GM21786 (cell line): ENCODE data around the gene PIAS2.
"Not testable (repeated sequence)": the region's sequence is repeated elsewhere in the genome, so short reads cannot be mapped to it uniquely, and the experiment has no call there.

Experiments
- ATAC-seq: cut with Tn5 transposase; IDR thresholded peaks from one replicate; pipeline ENCODE4 v1.9.1; 2021; ENCODE audit not compliant: unreplicated experiment

The PIAS2 gene

DNA sequence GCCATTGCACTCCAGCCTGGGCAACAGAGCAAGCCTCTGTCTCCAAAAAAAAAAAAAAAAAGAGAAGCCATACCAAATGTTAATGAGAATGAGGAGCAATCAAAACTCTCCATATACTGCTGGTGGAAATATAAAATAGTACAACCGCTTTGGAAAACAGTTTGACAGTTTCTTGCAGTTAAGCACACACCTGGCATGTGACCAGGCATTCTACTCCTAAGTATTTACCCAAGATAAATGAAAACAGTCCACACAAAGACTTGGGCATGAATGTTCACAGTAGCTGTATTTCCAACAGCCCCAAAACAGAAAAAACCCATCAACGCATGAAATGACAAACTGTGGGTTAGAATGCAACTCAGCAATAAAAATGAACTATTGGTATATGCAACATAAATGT, 84.5 kb downstream of the PIAS2 start:
- ATAC-seq = no peak

GRCh38 chr18:46832422-46832821, 84.9 kb downstream of the PIAS2 start:
- not testable (repeated sequence) for ATAC-seq

DNA sequence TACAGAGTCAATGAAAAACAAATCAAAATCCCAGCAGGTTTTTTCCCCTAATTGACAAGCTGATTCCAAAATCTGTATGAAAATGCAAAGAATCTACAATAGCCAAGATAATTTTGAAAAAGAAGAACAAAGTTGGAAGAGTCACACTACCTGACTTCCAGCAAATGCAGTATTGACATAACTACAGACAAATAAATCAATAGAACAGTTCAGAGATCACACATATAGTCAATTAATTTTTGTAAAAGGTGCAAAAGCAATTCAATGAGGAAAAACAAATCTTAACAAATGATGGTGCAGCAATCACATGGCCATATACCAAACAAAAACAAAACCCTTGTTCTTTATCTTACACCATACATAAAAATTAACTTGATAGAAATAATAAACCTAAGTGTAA, 85.9 kb downstream of the PIAS2 start:
- ATAC-seq = no peak

DNA sequence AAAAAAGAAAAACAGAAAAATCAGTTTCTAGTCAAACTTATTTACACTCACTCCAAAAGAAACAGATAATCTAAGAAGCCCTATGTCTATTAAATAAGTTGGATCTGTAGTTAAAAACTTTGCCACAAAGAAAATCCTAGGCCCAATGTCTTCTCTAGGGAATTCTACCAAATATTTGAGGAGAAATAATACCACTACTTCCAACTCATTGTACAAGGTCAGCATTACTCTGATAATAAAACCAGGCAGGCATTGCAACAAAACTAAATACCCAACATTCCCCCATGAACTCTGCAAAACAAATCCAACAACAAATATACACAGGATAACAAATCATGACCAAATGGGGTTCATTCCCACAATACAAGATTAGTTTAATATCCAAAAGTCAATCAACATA, 86.7 kb downstream of the PIAS2 start:
- no peak for ATAC-seq

GRCh38 chr18:46829947-46830346, 87.4 kb downstream of the PIAS2 start:
- no peak for ATAC-seq

GRCh38 chr18:46829531-46829930, 87.8 kb downstream of the PIAS2 start:
- ATAC-seq = no peak

GRCh38 chr18:46821856-46822711, 95.2 kb downstream of the PIAS2 start:
- no peak for ATAC-seq

DNA sequence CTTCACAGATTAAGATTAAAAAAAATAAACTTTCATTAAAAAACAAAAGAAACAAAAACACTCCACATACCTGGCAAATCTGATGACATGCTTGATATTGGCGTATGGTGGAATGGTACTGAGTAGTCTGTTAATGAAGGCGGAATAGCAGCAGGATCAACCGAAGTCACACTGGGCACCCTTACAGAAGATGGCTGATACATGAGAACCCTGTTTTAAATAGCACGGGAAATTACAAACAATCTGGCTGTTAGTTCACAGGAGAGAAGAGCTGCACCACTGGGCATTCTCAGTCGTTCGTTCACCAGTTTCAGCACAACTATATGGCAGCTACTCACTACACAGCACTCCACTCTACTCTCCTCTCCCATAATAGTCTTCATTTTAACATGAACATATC, 96.4 kb downstream of the PIAS2 start:
- ATAC-seq = no peak

DNA sequence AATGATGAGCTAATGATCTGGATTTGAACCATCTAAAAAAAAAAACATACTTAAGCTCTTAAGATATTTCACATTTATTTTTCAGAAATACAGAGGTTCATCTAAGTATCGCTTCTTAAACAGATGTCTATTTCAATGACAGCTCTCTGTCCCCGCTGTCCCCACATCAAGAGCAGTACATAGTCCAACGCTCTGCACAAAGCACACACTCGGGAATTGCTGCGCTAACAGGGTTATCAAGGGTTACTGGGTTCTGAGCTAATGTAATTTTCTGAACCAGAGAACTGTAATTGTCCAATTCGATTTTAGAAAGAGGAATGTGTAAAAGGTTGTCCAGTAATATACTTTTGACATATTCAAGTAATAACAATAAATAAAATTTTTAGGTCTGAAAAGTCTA, 101.6 kb downstream of the PIAS2 start:
- ATAC-seq = no peak

DNA sequence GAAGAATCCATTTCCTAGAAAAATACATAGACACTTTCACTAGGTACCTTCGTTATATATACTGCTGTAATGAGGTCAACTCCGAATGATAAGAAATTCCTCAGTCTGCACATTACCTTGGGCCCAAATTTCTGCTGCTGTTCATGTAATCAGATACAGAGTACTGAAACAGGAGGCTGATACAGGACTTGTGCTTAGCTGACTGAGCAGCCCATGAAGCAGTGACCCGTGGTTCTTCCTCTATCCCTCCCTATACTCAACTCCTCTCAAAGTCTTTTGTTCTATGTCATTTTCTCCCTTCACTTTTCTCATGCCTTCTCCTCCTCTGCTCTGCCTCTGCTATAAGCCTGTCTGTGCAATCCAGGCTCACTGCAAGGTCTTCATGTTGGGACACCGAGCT, 102.9 kb downstream of the PIAS2 start:
- no peak for ATAC-seq

DNA sequence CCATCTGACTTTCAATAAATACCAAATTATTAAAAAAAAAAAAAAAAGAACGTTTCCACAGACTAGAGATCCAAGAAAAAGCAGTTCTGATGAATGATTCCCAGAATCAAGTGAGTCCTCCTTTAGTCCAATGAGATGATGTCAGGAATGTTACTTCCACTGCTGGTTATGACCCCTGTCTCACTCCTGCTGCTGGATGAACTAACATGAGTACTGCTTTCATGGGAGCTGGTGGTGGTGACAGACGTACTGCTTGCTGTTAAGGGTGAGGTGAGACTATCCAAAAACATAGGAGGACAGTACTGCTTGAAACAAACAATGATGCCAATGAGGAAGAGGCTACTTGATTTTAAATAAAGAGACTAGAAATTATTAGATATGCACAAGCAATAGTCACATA, 105.0 kb downstream of the PIAS2 start:
- ATAC-seq = no peak

DNA sequence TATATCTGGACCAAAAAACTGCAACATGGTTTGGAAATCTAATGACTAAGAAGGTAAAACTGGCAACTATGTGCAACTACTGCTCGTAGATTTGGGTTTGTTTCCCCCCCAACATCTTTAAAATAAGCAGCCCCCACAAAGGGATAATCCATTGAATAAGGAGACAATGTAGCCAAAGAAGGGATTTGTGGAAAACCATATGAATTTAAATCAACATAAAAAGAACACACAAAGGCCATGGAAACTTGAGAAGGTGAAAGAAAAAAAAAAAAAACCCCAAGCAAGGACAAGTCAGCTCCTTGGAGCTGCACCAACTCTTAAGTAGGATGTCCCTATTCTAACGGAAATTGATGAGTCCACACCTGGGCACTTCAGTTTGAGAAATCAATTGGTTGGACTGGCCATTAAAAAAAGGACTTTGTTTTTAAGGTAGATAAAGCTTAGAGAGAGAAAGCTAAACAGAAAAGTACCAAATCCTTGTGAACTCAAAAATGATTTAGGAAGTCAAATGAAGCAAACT, 106.8 kb downstream of the PIAS2 start:
- ATAC-seq = no peak

DNA sequence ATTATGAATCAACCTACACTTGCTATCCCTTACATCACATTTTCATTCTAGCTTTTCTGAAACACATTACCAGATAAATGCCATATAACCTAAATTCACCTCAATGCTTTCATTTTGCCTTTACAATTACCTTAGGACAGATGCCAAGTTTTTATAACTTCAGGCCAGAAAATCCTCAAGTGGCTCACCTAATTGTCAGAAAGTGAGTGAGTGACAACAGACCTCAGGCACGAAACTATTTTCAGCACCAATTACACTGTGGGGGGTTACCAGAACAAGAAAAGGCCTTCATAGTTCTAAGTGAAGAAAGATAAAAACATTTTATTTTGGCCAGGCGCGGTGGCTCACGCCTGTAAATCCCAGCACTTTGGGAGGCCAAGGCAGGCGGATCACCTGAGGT, 108.2 kb downstream of the PIAS2 start:
- no peak for ATAC-seq

DNA sequence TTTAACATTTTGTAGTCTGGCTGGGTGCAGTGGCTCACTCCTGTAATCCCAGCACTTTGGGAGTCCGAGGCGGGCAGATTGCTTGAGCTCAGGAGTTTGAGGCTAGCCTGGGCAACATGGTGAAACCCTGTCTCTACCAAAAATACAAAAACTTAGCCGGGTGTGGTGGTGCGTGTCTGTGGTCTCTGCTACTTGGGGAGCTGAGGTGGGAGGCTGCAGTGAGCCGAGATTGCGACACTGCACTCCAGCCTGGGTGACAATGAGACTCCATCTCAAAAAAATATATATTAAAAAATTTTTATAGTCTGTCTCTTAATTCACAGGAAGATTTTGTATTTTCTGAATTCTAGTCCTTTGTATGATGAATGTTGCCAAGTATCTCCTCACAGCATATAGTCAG, 121.4 kb downstream of the PIAS2 start:
- ATAC-seq = not testable (repeated sequence)

DNA sequence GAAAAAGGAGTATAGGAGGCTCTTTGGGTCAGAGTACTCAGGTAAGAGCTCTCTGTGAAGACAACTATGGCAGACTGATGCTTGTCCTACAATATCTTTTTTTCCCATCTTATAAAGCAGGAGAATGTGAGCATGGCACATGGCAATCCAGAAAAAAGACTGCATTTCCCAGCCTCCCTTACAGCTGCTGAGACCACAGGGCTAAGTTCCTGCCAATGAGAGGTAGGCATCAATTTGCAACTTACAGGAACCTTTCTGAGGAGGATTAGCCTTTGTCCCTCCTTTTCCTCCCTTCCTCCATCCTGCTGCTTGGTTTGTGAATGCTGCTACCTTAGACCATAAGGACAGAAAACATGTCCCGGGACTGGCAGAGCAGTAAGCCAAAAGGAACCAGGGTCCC, 122.7 kb downstream of the PIAS2 start:
- no peak for ATAC-seq

DNA sequence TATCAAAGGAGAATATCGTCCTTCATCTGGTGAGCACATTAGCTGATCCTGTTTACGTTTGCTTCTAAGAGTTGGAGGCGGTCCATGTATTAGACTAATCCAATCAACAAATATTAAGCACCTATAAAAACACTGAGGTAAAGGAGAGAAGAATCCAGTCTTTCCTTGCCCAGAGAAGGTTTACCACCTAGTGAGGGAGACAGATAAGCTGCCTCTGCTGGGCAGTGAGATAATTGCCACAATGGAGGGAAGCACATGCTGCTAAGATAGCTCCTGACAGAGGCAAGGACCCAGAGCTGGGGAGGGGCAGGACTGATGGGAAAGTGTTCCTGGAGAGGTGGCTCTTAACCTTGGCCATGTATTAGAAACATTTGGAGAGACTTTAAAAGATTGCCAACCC, 123.7 kb downstream of the PIAS2 start:
- no peak for ATAC-seq

- no peak for ATAC-seq
Measured at GRCh38 chr18:46789088-46789487, 128.2 kb downstream of the PIAS2 start.

- ATAC-seq = no peak
Measured at GRCh38 chr18:46787674-46788073, 129.6 kb downstream of the PIAS2 start.

DNA sequence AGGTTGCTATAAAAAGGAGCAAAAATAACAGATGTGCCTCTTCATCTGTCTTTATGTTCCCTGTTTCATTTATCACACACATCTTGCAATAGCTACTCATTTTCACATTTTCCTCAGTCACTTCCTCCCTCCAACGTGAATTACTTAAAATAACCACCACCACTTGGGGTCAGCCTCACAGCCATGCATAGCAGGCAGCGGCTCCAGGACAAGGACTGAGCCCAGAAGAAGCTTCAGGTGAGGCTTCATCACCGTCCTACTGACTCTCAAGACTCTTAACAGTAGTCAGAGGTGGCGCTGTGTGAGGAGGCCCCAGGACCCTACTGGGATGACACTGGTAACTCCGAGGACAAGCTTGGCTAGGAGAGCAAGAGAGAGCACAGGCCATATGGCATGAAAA, 144.9 kb downstream of the PIAS2 start:
- no peak for ATAC-seq

DNA sequence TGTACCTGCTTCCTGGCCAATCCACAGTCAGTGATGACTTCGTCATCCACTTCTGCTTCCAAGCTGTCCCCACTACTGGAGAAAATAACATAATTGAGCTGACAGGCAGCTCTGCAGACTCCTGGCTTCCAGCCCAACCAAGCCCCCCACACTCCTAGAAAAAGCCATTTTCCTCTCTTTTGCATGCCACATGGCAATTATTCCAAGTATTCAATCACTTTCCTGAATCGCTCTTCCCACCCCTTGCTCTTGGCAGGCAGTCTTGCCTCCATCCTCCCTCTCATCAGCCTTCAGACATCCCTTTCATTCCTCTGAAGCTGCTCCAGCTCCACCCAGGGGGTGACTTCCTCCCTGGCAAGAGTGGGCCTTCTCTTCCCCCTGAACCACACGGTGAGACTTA, 146.2 kb downstream of the PIAS2 start:
- ATAC-seq = no peak

GRCh38 chr18:46770708-46771107, 146.6 kb downstream of the PIAS2 start:
- no peak for ATAC-seq

GRCh38 chr18:46768166-46768921, 149.0 kb downstream of the PIAS2 start:
- ATAC-seq = no peak
